CD4-positive, alpha-beta T cell treated with Interleukin-1 beta for 1 hour (primary cell): ENCODE results near the gene GLIS2.

Experiments used
- DNase-seq, 2 donors: peaks; one replicate each; pipeline ENCODE4 v3.0.0-alpha.2; 2020 to 2022

GLIS2 gene

GRCh38 chr16:4385789-4386450 is 70.1 kb downstream of the GLIS2 start:
- no peak for DNase-seq

GRCh38 chr16:4386451-4386805 is 70.6 kb downstream of the GLIS2 start:
- DNase-seq, result no peak

- no peak for DNase-seq
These were observed 71.2 kb downstream of the GLIS2 start for GRCh38 chr16:4386951-4387565.

GRCh38 chr16:4387781-4388180 is 71.9 kb downstream of the GLIS2 start:
- DNase-seq, result no peak

GRCh38 chr16:4388271-4389021 is 72.6 kb downstream of the GLIS2 start:
- DNase-seq, result no peak
